GM19025 (cell line): ENCODE results near the gene NAIF1.
A peak's percentile ranks its signal among the peaks of the same experiment; 100 is the strongest.
"Not testable (repeated sequence)": the region's sequence is repeated elsewhere in the genome, so short reads cannot be mapped to it uniquely, and the experiment has no call there.

ENCODE experiments used
- ATAC-seq: cut with Tn5 transposase; IDR thresholded peaks from one replicate; pipeline ENCODE4 v1.9.1; 2021; ENCODE audit warnings: mild to moderate bottlenecking, low read depth, moderate library complexity; ENCODE audit not compliant: unreplicated experiment

The NAIF1 gene, protein sequence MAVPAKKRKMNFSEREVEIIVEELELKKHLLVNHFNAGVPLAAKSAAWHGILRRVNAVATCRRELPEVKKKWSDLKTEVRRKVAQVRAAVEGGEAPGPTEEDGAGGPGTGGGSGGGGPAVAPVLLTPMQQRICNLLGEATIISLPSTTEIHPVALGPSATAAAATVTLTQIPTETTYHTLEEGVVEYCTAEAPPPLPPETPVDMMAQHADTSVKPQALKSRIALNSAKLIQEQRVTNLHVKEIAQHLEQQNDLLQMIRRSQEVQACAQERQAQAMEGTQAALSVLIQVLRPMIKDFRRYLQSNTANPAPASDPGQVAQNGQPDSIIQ

DNA sequence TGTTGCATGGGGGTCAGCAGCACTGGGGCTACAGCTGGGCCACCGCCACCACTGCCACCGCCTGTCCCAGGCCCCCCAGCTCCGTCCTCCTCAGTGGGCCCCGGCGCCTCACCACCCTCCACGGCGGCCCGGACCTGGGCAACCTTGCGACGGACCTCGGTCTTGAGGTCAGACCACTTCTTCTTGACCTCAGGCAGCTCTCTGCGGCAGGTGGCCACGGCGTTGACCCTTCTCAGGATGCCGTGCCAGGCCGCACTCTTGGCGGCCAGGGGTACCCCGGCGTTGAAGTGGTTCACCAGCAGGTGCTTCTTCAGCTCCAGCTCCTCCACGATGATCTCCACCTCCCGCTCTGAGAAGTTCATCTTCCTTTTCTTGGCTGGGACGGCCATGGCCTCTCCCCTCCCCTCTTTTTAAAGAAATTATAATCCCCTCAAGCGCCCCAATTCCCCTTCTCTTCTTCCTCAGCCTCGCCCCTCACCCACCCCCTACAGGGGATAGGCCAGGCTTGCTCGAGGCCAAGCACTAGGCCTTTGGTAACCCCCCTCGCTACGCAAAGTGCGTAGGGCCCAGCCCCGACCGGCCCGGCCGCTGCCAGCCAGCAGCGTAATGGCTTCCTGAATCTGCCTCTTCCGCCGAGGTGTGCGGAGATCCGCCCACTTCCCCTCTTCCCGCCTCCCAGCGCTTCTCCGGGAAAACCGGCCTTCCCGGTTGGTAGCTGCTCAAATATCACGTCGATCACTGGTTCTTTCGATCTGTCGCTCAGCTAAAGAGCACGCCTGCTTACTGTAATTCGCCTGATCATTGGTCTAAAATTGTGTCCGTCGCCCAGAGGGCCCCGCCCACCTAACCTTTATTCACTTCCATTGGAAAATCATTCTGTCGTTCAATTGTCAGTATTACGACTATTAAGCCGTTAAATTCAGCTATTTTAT, at the start of gene NAIF1:
TSS of gene NAIF1 (minus strand) at position 608 of the 932 bp plus-strand sequence. CDS start at position 389, 219 bp downstream.
- ATAC-seq, result peak; percentile 56

GRCh38 chr9:128116104-128117083, 49.3 kb upstream of the NAIF1 start:
- no peak for ATAC-seq

DNA sequence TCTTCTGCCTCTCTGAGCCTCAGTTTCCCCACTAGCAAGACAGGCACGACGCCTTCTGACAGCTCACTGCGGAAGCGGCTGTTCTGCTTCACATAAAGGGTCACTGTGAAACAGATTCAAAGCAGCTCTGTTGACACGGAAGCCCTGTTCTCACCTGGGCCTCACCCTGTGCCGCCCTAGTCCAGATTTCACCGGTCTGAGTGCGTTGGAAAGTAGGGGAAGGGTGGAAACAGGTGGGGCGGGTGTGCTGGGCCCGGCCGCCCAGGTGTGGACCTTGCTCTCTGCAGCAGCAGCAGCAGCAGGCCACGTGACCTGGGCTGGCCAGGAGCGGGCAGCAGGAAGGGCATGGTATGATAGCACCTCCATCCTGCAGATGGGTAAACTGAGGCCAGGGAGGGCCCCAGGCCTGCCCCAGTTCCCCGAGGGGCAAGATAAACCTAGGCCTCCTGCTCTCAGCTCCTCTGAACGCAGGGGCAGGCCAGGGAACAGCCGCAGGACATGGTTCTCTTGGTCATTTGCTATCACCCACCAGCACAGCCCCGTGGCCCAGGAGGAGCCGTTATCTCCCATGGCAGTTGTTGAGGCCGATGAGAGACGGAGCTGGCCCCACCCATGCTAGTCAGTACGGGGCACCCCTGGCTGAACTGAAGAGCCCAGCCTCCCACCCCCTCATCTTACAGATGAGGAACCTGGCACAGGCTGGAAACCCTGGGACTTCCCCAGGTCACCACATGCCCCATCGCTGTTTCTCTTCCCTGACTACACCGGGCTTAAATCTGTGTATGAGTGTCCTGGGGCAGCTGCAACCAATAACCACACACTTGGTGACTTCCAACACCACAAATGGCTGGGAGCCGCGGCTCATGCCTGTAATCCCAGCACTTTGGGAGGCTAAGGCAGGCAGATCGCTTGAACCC, 48.3 kb upstream of the NAIF1 start:
- ATAC-seq, result peak; percentile 50

GRCh38 chr9:128114326-128115186, 47.4 kb upstream of the NAIF1 start:
- ATAC-seq, result no peak

DNA sequence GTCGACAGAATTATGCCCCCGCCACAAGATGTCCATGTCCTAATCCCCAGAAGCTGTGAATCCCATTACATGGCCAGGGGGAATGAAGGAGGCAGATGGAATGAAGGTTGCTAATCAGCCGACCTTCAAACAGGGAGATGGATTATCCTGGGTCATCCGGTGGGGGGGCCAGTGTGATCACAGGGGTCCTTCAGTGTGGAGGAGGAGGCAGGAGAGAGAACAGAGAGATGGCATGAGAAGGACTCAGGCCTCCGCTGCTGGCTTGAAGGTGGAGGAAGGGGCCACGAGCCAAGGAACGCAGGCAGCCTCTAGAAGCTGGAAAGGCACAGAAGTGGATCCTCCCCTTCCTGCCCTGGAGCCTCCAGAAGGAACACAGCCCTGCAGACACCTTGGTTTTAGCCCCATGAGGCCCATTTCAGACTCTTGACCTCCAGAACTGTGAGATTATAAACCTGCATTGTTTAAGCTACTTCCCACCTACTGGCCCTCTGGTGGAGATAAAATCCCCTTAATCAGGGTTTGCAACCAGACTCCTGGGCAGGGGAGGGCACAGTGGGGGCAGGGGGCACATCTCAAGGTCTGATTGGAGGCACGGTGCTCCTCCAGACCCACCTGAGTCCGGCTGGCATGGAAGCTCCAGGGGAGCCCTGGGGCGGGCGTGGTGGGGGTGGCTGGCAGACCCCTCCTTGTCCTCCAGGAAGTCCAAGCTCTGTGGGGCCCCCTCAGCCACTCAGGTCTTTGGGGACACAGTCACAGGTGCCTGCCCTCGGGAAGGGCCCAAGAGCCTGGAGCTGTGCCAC, 46.6 kb upstream of the NAIF1 start:
- no peak for ATAC-seq

DNA sequence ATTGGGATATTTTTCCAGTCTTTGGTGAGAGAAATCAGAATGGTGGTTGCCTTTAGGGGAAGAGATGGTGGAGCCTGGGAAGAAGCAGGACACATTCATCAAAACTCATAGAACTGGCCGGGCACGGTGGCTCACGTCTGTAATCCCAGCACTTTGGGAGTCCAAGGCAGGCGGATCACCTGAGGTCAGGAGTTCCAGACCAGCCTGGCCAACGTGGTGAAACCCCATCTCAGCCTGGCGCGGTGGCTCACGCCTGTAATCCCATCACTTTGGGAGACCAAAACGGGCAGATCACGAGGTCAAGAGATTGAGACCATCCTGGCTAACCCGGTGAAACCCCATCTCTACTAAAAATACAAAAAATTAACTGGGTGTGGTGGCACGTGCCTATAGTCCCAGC, 44.6 kb upstream of the NAIF1 start:
- ATAC-seq, result not testable (repeated sequence)

DNA sequence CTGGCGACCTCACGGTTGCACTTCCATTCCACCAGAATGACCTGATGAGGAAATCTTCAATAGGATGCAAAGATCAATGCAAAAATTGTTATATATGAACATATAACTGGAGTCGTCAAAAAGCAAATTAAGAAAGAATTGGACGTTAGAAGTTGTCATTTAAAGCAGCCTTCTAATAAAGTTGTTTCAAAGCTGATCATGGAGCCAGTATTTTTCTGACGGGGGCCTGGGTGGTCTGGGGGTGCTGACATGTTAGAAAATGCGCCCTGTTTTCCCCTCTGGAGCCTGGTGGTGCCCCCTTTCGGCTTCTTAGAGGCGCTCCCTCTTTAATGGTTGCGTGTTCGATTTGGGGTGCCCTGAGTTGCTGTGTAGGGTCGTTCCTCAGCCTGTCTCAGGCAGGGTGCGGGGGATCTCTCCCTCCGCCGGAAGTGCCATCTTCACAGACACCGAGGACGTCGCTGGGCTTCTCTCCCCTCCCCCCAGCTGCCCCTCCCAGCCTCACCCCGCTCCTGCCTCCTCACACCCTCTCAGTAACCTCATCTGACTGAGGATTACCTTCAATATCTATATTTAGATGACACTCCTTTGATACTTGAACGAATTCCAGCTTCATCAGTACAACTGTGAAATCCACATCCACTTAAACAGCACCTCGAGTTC, 42.1 kb upstream of the NAIF1 start:
- ATAC-seq, result no peak

DNA sequence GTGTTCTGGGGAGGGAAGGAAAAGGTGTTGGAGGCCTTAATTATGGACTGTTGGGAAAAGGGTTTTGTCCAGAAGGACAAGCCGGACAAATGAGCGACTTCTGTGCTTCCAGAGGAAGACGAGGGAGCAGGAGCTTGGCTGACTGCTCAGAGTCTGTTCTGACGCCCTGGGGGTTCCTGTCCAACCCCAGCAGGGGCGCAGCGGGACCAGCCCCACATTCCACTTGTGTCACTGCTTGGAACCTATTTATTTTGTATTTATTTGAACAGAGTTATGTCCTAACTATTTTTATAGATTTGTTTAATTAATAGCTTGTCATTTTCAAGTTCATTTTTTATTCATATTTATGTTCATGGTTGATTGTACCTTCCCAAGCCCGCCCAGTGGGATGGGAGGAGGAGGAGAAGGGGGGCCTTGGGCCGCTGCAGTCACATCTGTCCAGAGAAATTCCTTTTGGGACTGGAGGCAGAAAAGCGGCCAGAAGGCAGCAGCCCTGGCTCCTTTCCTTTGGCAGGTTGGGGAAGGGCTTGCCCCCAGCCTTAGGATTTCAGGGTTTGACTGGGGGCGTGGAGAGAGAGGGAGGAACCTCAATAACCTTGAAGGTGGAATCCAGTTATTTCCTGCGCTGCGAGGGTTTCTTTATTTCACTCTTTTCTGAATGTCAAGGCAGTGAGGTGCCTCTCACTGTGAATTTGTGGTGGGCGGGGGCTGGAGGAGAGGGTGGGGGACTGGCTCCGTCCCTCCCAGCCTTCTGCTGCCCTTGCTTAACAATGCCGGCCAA, 41.3 kb upstream of the NAIF1 start:
- no peak for ATAC-seq

DNA sequence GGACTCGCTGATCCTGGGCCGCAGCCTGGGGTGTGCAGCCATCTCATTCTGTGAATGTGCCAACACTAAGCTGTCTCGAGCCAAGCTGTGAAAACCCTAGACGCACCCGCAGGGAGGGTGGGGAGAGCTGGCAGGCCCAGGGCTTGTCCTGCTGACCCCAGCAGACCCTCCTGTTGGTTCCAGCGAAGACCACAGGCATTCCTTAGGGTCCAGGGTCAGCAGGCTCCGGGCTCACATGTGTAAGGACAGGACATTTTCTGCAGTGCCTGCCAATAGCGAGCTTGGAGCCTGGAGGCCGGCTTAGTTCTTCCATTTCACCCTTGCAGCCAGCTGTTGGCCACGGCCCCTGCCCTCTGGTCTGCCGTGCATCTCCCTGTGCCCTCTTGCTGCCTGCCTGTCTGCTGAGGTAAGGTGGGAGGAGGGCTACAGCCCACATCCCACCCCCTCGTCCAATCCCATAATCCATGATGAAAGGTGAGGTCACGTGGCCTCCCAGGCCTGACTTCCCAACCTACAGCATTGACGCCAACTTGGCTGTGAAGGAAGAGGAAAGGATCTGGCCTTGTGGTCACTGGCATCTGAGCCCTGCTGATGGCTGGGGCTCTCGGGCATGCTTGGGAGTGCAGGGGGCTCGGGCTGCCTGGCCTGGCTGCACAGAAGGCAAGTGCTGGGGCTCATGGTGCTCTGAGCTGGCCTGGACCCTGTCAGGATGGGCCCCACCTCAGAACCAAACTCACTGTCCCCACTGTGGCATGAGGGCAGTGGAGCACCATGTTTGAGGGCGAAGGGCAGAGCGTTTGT, 40.5 kb upstream of the NAIF1 start:
- no peak for ATAC-seq

DNA sequence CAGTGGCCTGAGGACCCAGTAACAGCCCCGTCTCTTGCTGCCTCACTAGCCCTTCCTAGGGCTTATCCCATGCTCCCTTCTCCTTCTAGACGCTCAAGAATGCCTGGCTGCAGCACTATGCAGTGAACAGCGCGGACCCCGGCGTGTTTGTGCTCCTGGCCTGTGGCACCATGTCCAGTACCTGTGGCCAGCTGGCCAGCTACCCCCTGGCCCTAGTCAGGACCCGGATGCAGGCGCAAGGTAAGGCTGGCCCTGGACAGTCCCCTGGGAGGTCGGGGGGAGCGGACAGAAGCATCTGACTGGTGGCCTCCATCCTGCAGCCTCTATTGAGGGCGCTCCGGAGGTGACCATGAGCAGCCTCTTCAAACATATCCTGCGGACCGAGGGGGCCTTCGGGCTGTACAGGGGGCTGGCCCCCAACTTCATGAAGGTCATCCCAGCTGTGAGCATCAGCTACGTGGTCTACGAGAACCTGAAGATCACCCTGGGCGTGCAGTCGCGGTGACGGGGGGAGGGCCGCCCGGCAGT, 39.9 kb upstream of the NAIF1 start:
- ATAC-seq, result no peak

- no peak for ATAC-seq
Measured at GRCh38 chr9:128106181-128106939, 39.2 kb upstream of the NAIF1 start.

DNA sequence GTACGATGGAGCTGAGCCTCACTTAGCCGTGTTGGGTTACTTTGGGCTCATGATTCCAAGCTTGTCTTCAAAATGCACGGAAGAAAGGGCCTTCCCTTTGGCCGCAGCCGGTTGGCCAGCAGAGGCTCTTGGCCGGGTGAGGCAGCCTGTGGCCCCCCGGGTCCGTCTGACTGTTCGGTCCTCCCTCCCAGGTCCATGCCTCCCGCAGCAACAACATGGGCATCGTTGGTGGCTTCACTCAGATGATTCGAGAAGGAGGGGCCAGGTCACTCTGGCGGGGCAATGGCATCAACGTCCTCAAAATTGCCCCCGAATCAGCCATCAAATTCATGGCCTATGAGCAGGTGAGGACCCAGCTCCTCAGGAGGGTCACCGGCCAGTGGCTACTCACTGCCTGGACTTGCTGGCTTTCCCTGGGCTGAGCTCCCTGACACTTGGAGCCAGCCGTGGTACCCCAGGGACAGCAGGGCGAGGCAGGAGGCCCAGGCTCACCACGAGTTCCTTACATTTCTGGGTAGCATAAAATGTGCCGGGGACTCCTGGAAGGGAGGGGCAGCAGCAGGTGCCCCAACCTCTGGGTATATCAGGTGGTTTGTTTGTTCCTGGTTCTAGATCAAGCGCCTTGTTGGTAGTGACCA, 38.5 kb upstream of the NAIF1 start:
- ATAC-seq, result no peak

- no peak for ATAC-seq
Measured at GRCh38 chr9:128104171-128104618, 37.1 kb upstream of the NAIF1 start.

GRCh38 chr9:128103589-128103962, 36.5 kb upstream of the NAIF1 start:
- no peak for ATAC-seq
